Tibial nerve (tissue), 4 donors: Measurements from ENCODE around the gene PLA2G4A. TPM values are rescaled to one million over a fixed set of nuclear protein-coding genes. Genes with fewer than 3 reads are reported as not detected.
A peak's percentile ranks its signal among the peaks of the same experiment; 100 is the strongest.

Source experiments
- DNase-seq, 2 donors: peaks; one replicate each; pipeline ENCODE4 v3.0.0-alpha.2; 2019; ENCODE audit warnings: low spot score in 2 of 2
- H3K27ac ChIP-seq, 4 donors: fragments of 200-600 bp; sonication (generic) in 3 of 4; one replicate each; pipeline ENCODE4 v1.5.1; 2017 to 2019; ENCODE audit warnings: mild to moderate bottlenecking in 1 of 4
- H3K27me3 ChIP-seq, 2 donors: fragments of 200-600 bp; sonication (generic) in 1 of 2; one replicate each; pipeline versions ENCODE4 v1.5.1 to v1.6.0; 2017 to 2019
- H3K36me3 ChIP-seq, 3 donors: fragments of 200-600 bp; sonication (generic); one replicate each; pipeline ENCODE4 v1.5.1; 2018 to 2019
- H3K4me1 ChIP-seq, 4 donors: fragments of 200-600 bp; sonication (generic) in 3 of 4; one replicate each; pipeline ENCODE4 v1.5.1; 2017 to 2019
- H3K4me3 ChIP-seq, 4 donors: fragments of 200-600 bp; sonication (generic) in 3 of 4; one replicate each; pipeline ENCODE4 v1.5.1; 2017 to 2019; ENCODE audit warnings: mild to moderate bottlenecking in 1 of 4, moderate library complexity in 1 of 4
- H3K9me3 ChIP-seq, 4 donors: fragments of 200-600 bp; sonication (generic) in 3 of 4; one replicate each; pipeline ENCODE4 v1.5.1; 2017 to 2019
- EP300 ChIP-seq, 2 donors: sonication (generic); formaldehyde crosslinking; IDR thresholded peaks; one replicate each; pipeline ENCODE4 v1.6.1; 2017; ENCODE audit warnings: antibody characterized with exemption in 2 of 2, mild to moderate bottlenecking in 1 of 2
- POLR2A ChIP-seq, 2 donors: fragments of 450-650 bp; IDR thresholded peaks; one replicate each; pipeline ENCODE4 v1.6.1; 2017; ENCODE audit warnings: antibody characterized with exemption in 2 of 2, mild to moderate bottlenecking in 2 of 2, moderate library complexity in 2 of 2
- WGBS, 2 donors: methylation state at CpG; one replicate each; pipeline ENCODE4 v1.1.5; 2018; 5-methylcytosine and 5-hydroxymethylcytosine counted together
- total RNA-seq, 4 donors: library from RNA; depleted of rRNA; stranded (reverse); fragments of >200 nt; gene quantifications; one replicate each; pipeline ENCODE4 v1.1.0, GENCODE V29; 2016
- TF ChIP-seq, protein P1 (sequence below), 5 experiments: fragments of 200-600 bp in 3 of 5; fragments of 450-650 bp in 2 of 5; sonication (generic) in 3 of 5; IDR thresholded peaks; one replicate each; pipeline ENCODE4 v1.5.1; 2016 to 2019; ENCODE audit warnings: antibody characterized with exemption in 5 of 5, mild to moderate bottlenecking in 3 of 5, moderate library complexity in 2 of 5

PLA2G4A gene
- total RNA-seq, 4 donors from 2014 or later, result 3.7 to 7.2 (median 6.3) TPM

DNA sequence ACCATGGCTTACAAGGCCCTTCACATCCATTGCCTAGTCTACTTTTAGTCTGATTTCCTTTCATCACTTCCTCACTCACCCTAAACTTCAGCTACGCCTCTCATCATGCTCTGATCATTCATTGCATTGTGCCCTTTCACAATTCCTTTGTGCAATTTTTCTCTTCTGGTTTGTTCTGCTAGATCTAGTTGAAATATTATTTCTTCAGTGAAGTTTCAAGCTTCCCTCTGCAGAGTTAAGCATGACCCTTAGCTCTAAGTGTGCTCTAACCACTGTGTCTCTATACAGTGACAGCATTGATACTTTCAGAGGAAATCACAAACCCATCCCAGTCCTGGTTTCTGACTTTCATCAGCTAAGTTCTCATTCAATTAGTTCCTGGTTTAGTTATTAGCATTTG is 166.1 kb downstream of the PLA2G4A start:
- H3K9me3 ChIP-seq, result no peaks in the 10 kb centered on the region
- no peaks in the 10 kb centered on the region for H3K27me3 ChIP-seq
- no peak overlapping the region for H3K4me3 ChIP-seq
- H3K4me1 ChIP-seq, result no peaks in the 10 kb centered on the region
- WGBS, 2 donors, result 63 to 65% methylated on average over 1 of the region's 1 CpG
- no peak for DNase-seq
- H3K27ac ChIP-seq, result no peak overlapping the region
- H3K36me3 ChIP-seq, result no peaks in the 10 kb centered on the region
- TF ChIP-seq, protein P1, sequence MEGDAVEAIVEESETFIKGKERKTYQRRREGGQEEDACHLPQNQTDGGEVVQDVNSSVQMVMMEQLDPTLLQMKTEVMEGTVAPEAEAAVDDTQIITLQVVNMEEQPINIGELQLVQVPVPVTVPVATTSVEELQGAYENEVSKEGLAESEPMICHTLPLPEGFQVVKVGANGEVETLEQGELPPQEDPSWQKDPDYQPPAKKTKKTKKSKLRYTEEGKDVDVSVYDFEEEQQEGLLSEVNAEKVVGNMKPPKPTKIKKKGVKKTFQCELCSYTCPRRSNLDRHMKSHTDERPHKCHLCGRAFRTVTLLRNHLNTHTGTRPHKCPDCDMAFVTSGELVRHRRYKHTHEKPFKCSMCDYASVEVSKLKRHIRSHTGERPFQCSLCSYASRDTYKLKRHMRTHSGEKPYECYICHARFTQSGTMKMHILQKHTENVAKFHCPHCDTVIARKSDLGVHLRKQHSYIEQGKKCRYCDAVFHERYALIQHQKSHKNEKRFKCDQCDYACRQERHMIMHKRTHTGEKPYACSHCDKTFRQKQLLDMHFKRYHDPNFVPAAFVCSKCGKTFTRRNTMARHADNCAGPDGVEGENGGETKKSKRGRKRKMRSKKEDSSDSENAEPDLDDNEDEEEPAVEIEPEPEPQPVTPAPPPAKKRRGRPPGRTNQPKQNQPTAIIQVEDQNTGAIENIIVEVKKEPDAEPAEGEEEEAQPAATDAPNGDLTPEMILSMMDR (IDR thresholded peaks at IDR 0.05), result no peak
- TF ChIP-seq EP300 (IDR thresholded peaks at IDR 0.05) (no peak), POLR2A (IDR thresholded peaks at IDR 0.05) (no peak)

DNA sequence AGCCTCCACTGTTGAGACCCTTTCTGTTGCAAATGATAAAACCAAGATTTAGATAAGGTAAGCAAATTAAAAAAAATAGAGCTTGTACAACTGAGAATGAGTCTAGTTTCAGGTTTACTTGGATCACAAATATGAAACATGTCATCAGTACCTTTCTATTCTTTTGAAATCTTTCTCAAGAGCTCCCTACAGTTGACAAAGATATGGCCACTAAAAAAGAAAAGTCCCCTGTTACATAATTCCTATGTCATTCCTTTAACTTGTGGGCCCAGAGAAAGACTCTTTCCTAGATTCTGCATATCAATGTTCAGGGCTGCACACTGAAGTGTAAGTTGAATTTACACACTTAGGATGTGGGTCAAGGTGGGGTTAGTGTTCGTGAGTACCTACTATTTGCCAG is 168.1 kb downstream of the PLA2G4A start:
- Histone ChIP-seq H3K27me3 (no peaks in the 10 kb centered on the region), H3K4me3 (no peak overlapping the region), H3K27ac (no peak overlapping the region), H3K9me3 (no peaks in the 10 kb centered on the region), H3K4me1 (no peaks in the 10 kb centered on the region), H3K36me3 (no peaks in the 10 kb centered on the region)
- no peak for TF ChIP-seq EP300 (IDR thresholded peaks at IDR 0.05)
- TF ChIP-seq, protein P1 (IDR thresholded peaks at IDR 0.05), result no peak
- TF ChIP-seq POLR2A (IDR thresholded peaks at IDR 0.05), result no peak
- 72 to 73% methylated on average over 1 of the region's 1 CpG for WGBS, 2 donors
- DNase-seq, result no peak

DNA sequence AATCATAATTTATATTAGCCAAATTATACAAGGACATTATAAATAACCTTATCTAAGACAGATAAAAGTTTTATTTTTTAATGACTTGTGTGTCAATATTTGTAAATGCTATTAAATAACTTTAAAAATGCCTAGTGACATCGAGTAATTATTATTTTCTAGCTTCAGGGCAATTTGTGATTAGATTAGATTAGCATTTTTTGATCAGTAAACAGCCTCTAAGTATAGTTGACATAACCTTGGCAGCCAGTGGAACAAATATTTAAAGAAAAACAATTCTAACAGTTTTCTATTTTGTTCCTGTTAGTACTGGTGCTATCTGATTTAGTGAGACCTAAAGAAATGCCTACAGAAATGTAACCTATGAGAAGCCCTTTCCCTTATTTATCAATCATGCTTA is 169.1 kb downstream of the PLA2G4A start:
- WGBS, 2 donors, result 61 to 75% methylated on average over 1 of the region's 1 CpG
- no peak for TF ChIP-seq POLR2A (IDR thresholded peaks at IDR 0.05)
- TF ChIP-seq, protein P1 (IDR thresholded peaks at IDR 0.05), result no peak
- TF ChIP-seq EP300 (IDR thresholded peaks at IDR 0.05), result no peak
- Histone ChIP-seq H3K4me1 (no peaks in the 10 kb centered on the region), H3K27ac (no peak overlapping the region), H3K36me3 (no peaks in the 10 kb centered on the region), H3K27me3 (no peaks in the 10 kb centered on the region), H3K4me3 (no peak overlapping the region), H3K9me3 (no peaks in the 10 kb centered on the region)
- no peak for DNase-seq

DNA sequence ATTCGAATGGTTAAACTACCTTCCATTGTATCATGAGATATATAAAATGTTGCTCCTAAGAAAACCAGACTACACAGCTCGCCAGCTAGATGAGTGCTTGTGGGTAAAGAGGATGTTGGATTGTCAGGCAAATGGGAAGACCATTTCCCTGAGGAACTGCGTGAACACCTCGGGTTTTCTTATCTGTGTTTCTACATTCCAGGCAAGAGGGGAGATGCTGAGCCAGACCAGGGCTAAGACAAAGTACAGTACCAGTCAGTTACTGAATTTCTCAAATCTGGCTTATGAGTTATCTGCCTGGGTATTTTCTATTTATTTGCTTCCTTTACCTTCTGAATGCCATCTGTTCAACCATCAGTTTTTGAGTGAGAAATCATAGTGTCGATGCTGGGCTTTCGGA is 170.8 kb downstream of the PLA2G4A start:
- Histone ChIP-seq H3K27ac (no peak overlapping the region), H3K27me3 (no peaks in the 10 kb centered on the region), H3K4me1 (no peaks in the 10 kb centered on the region), H3K4me3 (no peak overlapping the region), H3K36me3 (no peaks in the 10 kb centered on the region), H3K9me3 (no peaks in the 10 kb centered on the region)
- no peak for TF ChIP-seq POLR2A (IDR thresholded peaks at IDR 0.05)
- TF ChIP-seq, protein P1 (IDR thresholded peaks at IDR 0.05), result no peak
- TF ChIP-seq EP300 (IDR thresholded peaks at IDR 0.05), result no peak
- DNase-seq, result no peak
- WGBS, 2 donors, result 79 to 91% methylated on average over 6 of the region's 6 CpGs

DNA sequence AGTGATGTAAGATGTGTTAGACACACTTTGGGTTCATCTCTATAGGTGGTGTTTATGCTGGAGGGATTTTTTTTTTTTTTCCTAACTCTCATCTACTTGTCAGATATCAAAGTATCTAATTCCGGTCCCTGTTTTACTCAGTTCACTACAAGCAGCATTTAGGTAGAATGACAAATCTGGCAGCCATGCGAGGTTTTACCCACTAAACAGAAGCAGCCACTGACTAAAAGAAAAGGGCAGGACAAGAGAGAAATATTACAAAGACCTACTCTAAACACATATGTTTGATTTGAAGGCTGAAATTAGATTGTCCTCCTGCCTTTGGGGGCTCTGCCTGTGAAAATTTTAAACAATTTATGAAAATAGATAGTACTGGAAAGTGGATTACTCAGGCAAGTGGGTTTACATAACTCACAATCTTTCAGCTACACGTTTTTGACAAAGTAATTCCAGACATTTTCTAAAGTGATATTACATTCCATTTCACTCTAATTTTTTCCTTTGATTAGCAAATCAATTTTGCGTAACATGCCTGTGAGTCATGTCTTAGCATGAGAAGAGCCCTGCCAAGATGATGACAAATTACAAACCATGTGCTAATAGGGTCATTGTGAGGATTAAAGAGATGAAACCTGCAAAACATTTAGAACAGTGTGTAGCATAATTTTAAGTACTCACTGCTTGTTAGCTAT is 172.6 kb downstream of the PLA2G4A start:
- no peaks in the 10 kb centered on the region for H3K4me1 ChIP-seq
- TF ChIP-seq, protein P1 (IDR thresholded peaks at IDR 0.05), result no peak
- TF ChIP-seq EP300 (IDR thresholded peaks at IDR 0.05), result peak in 1 of 2 donors; percentile 57
- H3K27me3 ChIP-seq, result no peaks in the 10 kb centered on the region
- peak in 1 of 2 donors; percentile 28 for DNase-seq
- no peak overlapping the region for H3K27ac ChIP-seq
- H3K4me3 ChIP-seq, result no peak overlapping the region
- H3K36me3 ChIP-seq, result no peaks in the 10 kb centered on the region
- 66 to 69% methylated on average over 4 of the region's 4 CpGs for WGBS, 2 donors
- H3K9me3 ChIP-seq, result peaks cover 0 to under 1% (median 0%) of the 10 kb centered on the region in 4 donors
